Measurements from ENCODE around the gene BTBD1. TPM values are rescaled to one million over a fixed set of nuclear protein-coding genes. Genes with fewer than 3 reads are reported as not detected.

BTBD1 gene
- total RNA-seq, 4 donors from 2014 or later = 229 to 408 (median 342) TPM

- peak overlapping the region in 1 of 4 donors; percentile 78 for H3K4me3 ChIP-seq
- intact Hi-C loops (cut with DNase I; ENCODE audit: low total_unique reads) = no loop called here
- no peak for TF ChIP-seq CTCF (IDR thresholded peaks at IDR 0.05 in 4 of 5, conservative IDR thresholded peaks at IDR 0.05 in 1 of 5)
- TF ChIP-seq POLR2A (IDR thresholded peaks at IDR 0.05) = no peak
- peak overlapping the region; percentile 87 to 98 (median 96) for H3K27ac ChIP-seq
- H3K36me3 ChIP-seq = no peaks in the 10 kb centered on the region
- in situ Hi-C loops (cut with MboI; ENCODE audit: low sequenced_read_pairs in 4 of 4) = no loop called here
- H3K4me1 ChIP-seq = peaks cover 64 to 70% of the 10 kb centered on the region in 2 donors
- H3K9me3 ChIP-seq = no peaks in the 10 kb centered on the region
- DNase-seq = no peak
- no peak for ATAC-seq
- H3K27me3 ChIP-seq = no peaks in the 10 kb centered on the region
These were observed 4.3 kb downstream of the BTBD1 start for GRCh38 chr15:83062768-83063180.

- Histone ChIP-seq H3K4me1 (peaks cover 69 to 81% of the 10 kb centered on the region in 2 donors), H3K36me3 (no peaks in the 10 kb centered on the region), H3K4me3 (peak overlapping the region in 1 of 4 donors; percentile 21), H3K9me3 (no peaks in the 10 kb centered on the region), H3K27ac (peak overlapping the region; percentile 87 to 98 (median 96)), H3K27me3 (no peaks in the 10 kb centered on the region)
- ATAC-seq (no peak), DNase-seq (no peak)
- intact Hi-C loops (cut with DNase I; ENCODE audit: low total_unique reads) = no loop called here
- in situ Hi-C loops (cut with MboI; ENCODE audit: low sequenced_read_pairs in 4 of 4) = no loop called here
- TF ChIP-seq POLR2A (IDR thresholded peaks at IDR 0.05) (no peak), CTCF (IDR thresholded peaks at IDR 0.05 in 4 of 5, conservative IDR thresholded peaks at IDR 0.05 in 1 of 5) (no peak)
These were observed 5.4 kb downstream of the BTBD1 start for GRCh38 chr15:83061680-83062079.

- Histone ChIP-seq H3K27ac (peak overlapping the region; percentile 66 to 98 (median 78)), H3K36me3 (peaks cover 0 to 17% of the 10 kb centered on the region in 2 donors), H3K4me3 (peak overlapping the region in 2 of 4 donors; percentile 3 to 29), H3K27me3 (no peaks in the 10 kb centered on the region), H3K9me3 (no peaks in the 10 kb centered on the region), H3K4me1 (peaks cover 60 to 69% of the 10 kb centered on the region in 2 donors)
- ATAC-seq (peak in 1 of 2 donors; percentile 13), DNase-seq (peak in 1 of 2 donors; percentile 16)
- intact Hi-C loops (cut with DNase I; ENCODE audit: low total_unique reads) = no loop called here
- no peak for TF ChIP-seq CTCF (IDR thresholded peaks at IDR 0.05 in 4 of 5, conservative IDR thresholded peaks at IDR 0.05 in 1 of 5)
- TF ChIP-seq POLR2A (IDR thresholded peaks at IDR 0.05) = no peak
- in situ Hi-C loops (cut with MboI; ENCODE audit: low sequenced_read_pairs in 4 of 4) = no loop called here
These were observed 9.2 kb downstream of the BTBD1 start for GRCh38 chr15:83057696-83058376.

GRCh38 chr15:83057002-83057401, 10.1 kb downstream of the BTBD1 start:
- in situ Hi-C loops (cut with MboI; ENCODE audit: low sequenced_read_pairs in 4 of 4) = no loop called here
- no peaks in the 10 kb centered on the region for H3K9me3 ChIP-seq
- peaks cover 0 to 17% of the 10 kb centered on the region in 2 donors for H3K36me3 ChIP-seq
- DNase-seq (no peak), ATAC-seq (no peak)
- H3K4me3 ChIP-seq = no peak overlapping the region
- peak overlapping the region; percentile 66 to 98 (median 78) for H3K27ac ChIP-seq
- no peaks in the 10 kb centered on the region for H3K27me3 ChIP-seq
- intact Hi-C loops (cut with DNase I; ENCODE audit: low total_unique reads) = no loop called here
- H3K4me1 ChIP-seq = peaks cover 53 to 61% of the 10 kb centered on the region in 2 donors
- TF ChIP-seq POLR2A (IDR thresholded peaks at IDR 0.05) (no peak), CTCF (IDR thresholded peaks at IDR 0.05 in 4 of 5, conservative IDR thresholded peaks at IDR 0.05 in 1 of 5) (no peak)
